Nephron progenitor cell (in vitro differentiated cells): ENCODE results near the gene KCNN4.
"Not testable (repeated sequence)": the region's sequence is repeated elsewhere in the genome, so short reads cannot be mapped to it uniquely, and the experiment has no call there.

Experiments used
- DNase-seq: peaks from one replicate; pipeline ENCODE4 v3.0.0; 2021
- H3K27ac Mint-ChIP-seq: 2 replicates; pipeline ENCODE4 v1.8.0; 2021; ENCODE audit warnings: mild to moderate bottlenecking, moderate library complexity, mixed read lengths
- H3K27me3 Mint-ChIP-seq: 2 replicates; pipeline ENCODE4 v1.8.0; 2021; ENCODE audit warnings: mild to moderate bottlenecking, low read depth, mixed read lengths; ENCODE audit not compliant: poor library complexity
- H3K36me3 Mint-ChIP-seq: 2 replicates; pipeline ENCODE4 v1.8.0; 2021; ENCODE audit warnings: low read depth, mixed read lengths
- H3K4me1 Mint-ChIP-seq: 2 replicates; pipeline ENCODE4 v1.8.0; 2021; ENCODE audit warnings: mixed read lengths
- H3K4me3 Mint-ChIP-seq: 2 replicates; pipeline ENCODE4 v1.8.0; 2021; ENCODE audit warnings: mild to moderate bottlenecking, moderate library complexity, mixed read lengths
- H3K9me3 Mint-ChIP-seq: 2 replicates; pipeline ENCODE4 v1.8.0; 2021; ENCODE audit warnings: mild to moderate bottlenecking, moderate library complexity, mixed read lengths
- CTCF ChIP-seq: fragments of 200-600 bp; sonication (generic); IDR thresholded peaks from 2 replicates; pipeline ENCODE4 v1.5.0; 2021; ENCODE audit warnings: antibody characterized with exemption

KCNN4 gene

GRCh38 chr19:43809762-43810696, 29.3 kb upstream of the KCNN4 start:
- DNase-seq = no peak
- Mint-ChIP-seq H3K4me3 (no peak overlapping the region), H3K9me3 (no peaks in the 10 kb centered on the region)

GRCh38 chr19:43807651-43808050, 26.9 kb upstream of the KCNN4 start:
- no peaks in the 10 kb centered on the region for H3K9me3 Mint-ChIP-seq
- no peak overlapping the region for H3K4me3 Mint-ChIP-seq
- DNase-seq = no peak
- H3K27ac Mint-ChIP-seq = no peak overlapping the region
- no peak for TF ChIP-seq CTCF
- no peaks in the 10 kb centered on the region for H3K4me1 Mint-ChIP-seq
- peaks cover 52% of the 10 kb centered on the region for H3K27me3 Mint-ChIP-seq
- no peaks in the 10 kb centered on the region for H3K36me3 Mint-ChIP-seq

More at GRCh38 chr19:43809762-43810696, 29.3 kb upstream of the KCNN4 start:
- Mint-ChIP-seq H3K4me1 (no peaks in the 10 kb centered on the region), H3K36me3 (no peaks in the 10 kb centered on the region), H3K27me3 (peaks cover 61% of the 10 kb centered on the region), H3K27ac (no peak overlapping the region)
- peak; percentile 52 for TF ChIP-seq CTCF

GRCh38 chr19:43806848-43807247, 26.1 kb upstream of the KCNN4 start:
- no peak for DNase-seq
- Mint-ChIP-seq H3K4me3 (no peak overlapping the region), H3K9me3 (no peaks in the 10 kb centered on the region), H3K27me3 (peaks cover 45% of the 10 kb centered on the region), H3K27ac (no peak overlapping the region), H3K36me3 (no peaks in the 10 kb centered on the region), H3K4me1 (no peaks in the 10 kb centered on the region)
- no peak for TF ChIP-seq CTCF

GRCh38 chr19:43806401-43806800, 25.6 kb upstream of the KCNN4 start:
- not testable (repeated sequence) for DNase-seq, H3K36me3 Mint-ChIP-seq, H3K9me3 Mint-ChIP-seq, H3K4me1 Mint-ChIP-seq, H3K27ac Mint-ChIP-seq, H3K4me3 Mint-ChIP-seq
- H3K27me3 Mint-ChIP-seq = peaks cover 49% of the 10 kb centered on the region

- DNase-seq = no peak
- H3K4me3 Mint-ChIP-seq = no peak overlapping the region
- H3K9me3 Mint-ChIP-seq = no peaks in the 10 kb centered on the region
- no peak overlapping the region for H3K27ac Mint-ChIP-seq
- H3K4me1 Mint-ChIP-seq = no peaks in the 10 kb centered on the region
- TF ChIP-seq CTCF = no peak
- no peaks in the 10 kb centered on the region for H3K36me3 Mint-ChIP-seq
- H3K27me3 Mint-ChIP-seq = peaks cover 57% of the 10 kb centered on the region
These were observed 23.7 kb upstream of the KCNN4 start for GRCh38 chr19:43804432-43804831.

- no peaks in the 10 kb centered on the region for H3K36me3 Mint-ChIP-seq
- peaks cover 66% of the 10 kb centered on the region for H3K27me3 Mint-ChIP-seq
- H3K4me3 Mint-ChIP-seq = no peak within 1 kb of the TSS
- no peaks in the 10 kb centered on the region for H3K9me3 Mint-ChIP-seq
- no peak within 1 kb of the TSS for H3K27ac Mint-ChIP-seq
- no peak for DNase-seq
- TF ChIP-seq CTCF = no peak
- no peaks in the 10 kb centered on the region for H3K4me1 Mint-ChIP-seq
These were observed 21.6 kb upstream of the KCNN4 start, which contains the start of gene LYPD5 for GRCh38 chr19:43802216-43802951. Gene LYPD5, minus strand, starts transcription at chr19:43802447. Its CDS starts 67 bp downstream, at chr19:43802380.
